GM23338 (cell line): Measurements from ENCODE around the gene THRB. TPM values are rescaled to one million over a fixed set of nuclear protein-coding genes. Genes with fewer than 3 reads are reported as not detected.

ENCODE experiments used
- ATAC-seq: fragments of 200-7000 bp; cut with Tn5 transposase; 3 replicates; pipeline ENCODE4 v1.9.1; 2020
- DNase-seq: peaks from one replicate; pipeline ENCODE4 v3.0.0-alpha.2; 2015; ENCODE audit warnings: low spot score
- H2AFZ ChIP-seq: fragments of 200-600 bp; sonication (generic); 2 replicates; pipeline ENCODE4 v1.8.0; 2016; ENCODE audit warnings: antibody characterized with exemption, mild to moderate bottlenecking, moderate library complexity
- H3F3A ChIP-seq: fragments of 200-600 bp; sonication (generic); replicated peaks from 2 replicates; pipeline ENCODE4 v1.8.0; 2017; ENCODE audit warnings: antibody characterized with exemption, mixed run types, low read depth
- H3K27ac ChIP-seq: fragments of 200-600 bp; sonication (generic); 2 replicates; pipeline ENCODE4 v1.6.1; 2016; ENCODE audit warnings: low read depth
- H3K27me3 ChIP-seq: fragments of 200-600 bp; sonication (generic); 2 replicates; pipeline ENCODE4 v1.8.0; 2016; ENCODE audit warnings: mild to moderate bottlenecking, mixed run types, moderate library complexity; ENCODE audit not compliant: insufficient read depth
- H3K36me3 ChIP-seq: fragments of 200-600 bp; sonication (generic); 2 replicates; pipeline ENCODE4 v1.8.0; 2016; ENCODE audit warnings: mild to moderate bottlenecking; ENCODE audit not compliant: insufficient read depth
- H3K4me1 ChIP-seq: fragments of 200-600 bp; sonication (generic); 2 replicates; pipeline ENCODE4 v1.8.0; 2016; ENCODE audit warnings: mild to moderate bottlenecking, moderate library complexity; ENCODE audit not compliant: insufficient read depth
- H3K4me2 ChIP-seq: fragments of 200-600 bp; sonication (generic); 2 replicates; pipeline ENCODE4 v1.7.1; 2017; ENCODE audit warnings: mixed run types
- H3K4me3 ChIP-seq: fragments of 200-600 bp; sonication (generic); 2 replicates; pipeline ENCODE4 v1.6.1; 2016; ENCODE audit warnings: mixed run types
- H3K79me2 ChIP-seq: fragments of 200-600 bp; sonication (generic); replicated peaks from 2 replicates; pipeline ENCODE4 v1.8.0; 2017; ENCODE audit warnings: mild to moderate bottlenecking; ENCODE audit not compliant: insufficient read depth
- H3K9me2 ChIP-seq: fragments of 200-600 bp; sonication (generic); 2 replicates; pipeline ENCODE4 v1.8.0; 2017; ENCODE audit not compliant: insufficient read depth
- H4K20me1 ChIP-seq: fragments of 200-600 bp; sonication (generic); replicated peaks from 2 replicates; pipeline ENCODE4 v1.8.0; 2017; ENCODE audit warnings: mild to moderate bottlenecking; ENCODE audit not compliant: insufficient read depth
- H3K27ac Mint-ChIP-seq: 2 replicates; pipeline ENCODE4 v1.8.0; 2020; ENCODE audit warnings: inconsistent platforms, mild to moderate bottlenecking, moderate library complexity, mixed read lengths
- H3K27me3 Mint-ChIP-seq: 3 replicates; pipeline ENCODE4 v1.8.0; 2022; ENCODE audit warnings: low read depth, mild to moderate bottlenecking, moderate library complexity, mixed read lengths, inconsistent platforms; ENCODE audit not compliant: insufficient read depth, poor library complexity
- H3K36me3 Mint-ChIP-seq: 3 replicates; pipeline ENCODE4 v1.8.0; 2021; ENCODE audit warnings: low read depth, mild to moderate bottlenecking, inconsistent platforms, moderate library complexity, mixed read lengths
- H3K4me1 Mint-ChIP-seq: 3 replicates; pipeline ENCODE4 v1.8.0; 2020; ENCODE audit warnings: mild to moderate bottlenecking, inconsistent platforms, mixed read lengths
- H3K4me3 Mint-ChIP-seq: 3 replicates; pipeline ENCODE4 v1.8.0; 2021; ENCODE audit warnings: moderate library complexity, mild to moderate bottlenecking, inconsistent platforms, mixed read lengths
- H3K9me3 Mint-ChIP-seq: 3 replicates; pipeline ENCODE4 v1.8.0; 2020; ENCODE audit warnings: moderate library complexity, mild to moderate bottlenecking, inconsistent platforms, mixed read lengths
- CREB1 ChIP-seq: fragments of 250-450 bp; sonication (Bioruptor Pico); IDR thresholded peaks from 2 replicates; pipeline ENCODE4 v1.5.0; 2020; ENCODE audit warnings: low read depth, mild to moderate bottlenecking, moderate library complexity
- CTCF ChIP-seq, 2 experiments: fragments of 200-600 bp in 1 of 2; sonication (generic) in 1 of 2; conservative IDR thresholded peaks; 2 replicates each; pipeline versions ENCODE4 v1.5.1 to v1.6.1; 2016 to 2017; ENCODE audit warnings: antibody characterized with exemption in 2 of 2, low read depth in 2 of 2, mild to moderate bottlenecking in 2 of 2, moderate library complexity in 1 of 2
- EZH2 ChIP-seq: fragments of 200-600 bp; sonication (generic); IDR thresholded peaks from one replicate; pipeline ENCODE4 v1.8.0; 2017; ENCODE audit warnings: antibody characterized with exemption, mild to moderate bottlenecking, low read depth; ENCODE audit not compliant: unreplicated experiment
- EZH2phosphoT487 ChIP-seq: fragments of 200-600 bp; sonication (generic); IDR thresholded peaks from one replicate; pipeline ENCODE4 v1.8.1; 2018; ENCODE audit warnings: antibody characterized with exemption; ENCODE audit not compliant: unreplicated experiment
- NANOG ChIP-seq: IDR thresholded peaks from 2 replicates; pipeline ENCODE4 v1.6.1; 2016; ENCODE audit warnings: antibody characterized with exemption, borderline replicate concordance
- REST ChIP-seq: IDR thresholded peaks from one replicate; pipeline ENCODE4 v1.6.1; 2018; ENCODE audit warnings: antibody characterized with exemption; ENCODE audit not compliant: unreplicated experiment
- STAT1 ChIP-seq: IDR thresholded peaks from one replicate; pipeline ENCODE4 v1.6.1; 2016; ENCODE audit warnings: antibody characterized with exemption; ENCODE audit not compliant: unreplicated experiment
- ZNF331 ChIP-seq: fragments of 250-450 bp; sonication (Bioruptor Pico); IDR thresholded peaks from 2 replicates; pipeline ENCODE4 v1.5.0; 2020; ENCODE audit warnings: low read depth, mild to moderate bottlenecking, moderate library complexity
- polyA plus RNA-seq: library from polyadenylated mRNA; unstranded; fragments of >200 nt; fragmentation: Nextera tagmentation; extraction: Ambion mirVana; gene quantifications from 2 replicates; pipeline ENCODE4 v1.2.1, GENCODE V29; 2016
- total RNA-seq: library from RNA; depleted of rRNA; stranded (reverse); fragments of >200 nt; shearing (Covaris generic); gene quantifications from 2 replicates; pipeline ENCODE4 v1.2.3, GENCODE V29; 2014
- TF ChIP-seq, protein P1 (sequence below): fragments of 250-450 bp; sonication (Bioruptor Pico); IDR thresholded peaks from 2 replicates; pipeline ENCODE4 v1.5.0; 2020; ENCODE audit warnings: mild to moderate bottlenecking, moderate library complexity

Gene THRB
- total and polyA plus RNA-seq, 2 experiments from 2014 or later: 1.7 to 3.2 TPM

- no peak for TF ChIP-seq CREB1
- TF ChIP-seq, protein P1, sequence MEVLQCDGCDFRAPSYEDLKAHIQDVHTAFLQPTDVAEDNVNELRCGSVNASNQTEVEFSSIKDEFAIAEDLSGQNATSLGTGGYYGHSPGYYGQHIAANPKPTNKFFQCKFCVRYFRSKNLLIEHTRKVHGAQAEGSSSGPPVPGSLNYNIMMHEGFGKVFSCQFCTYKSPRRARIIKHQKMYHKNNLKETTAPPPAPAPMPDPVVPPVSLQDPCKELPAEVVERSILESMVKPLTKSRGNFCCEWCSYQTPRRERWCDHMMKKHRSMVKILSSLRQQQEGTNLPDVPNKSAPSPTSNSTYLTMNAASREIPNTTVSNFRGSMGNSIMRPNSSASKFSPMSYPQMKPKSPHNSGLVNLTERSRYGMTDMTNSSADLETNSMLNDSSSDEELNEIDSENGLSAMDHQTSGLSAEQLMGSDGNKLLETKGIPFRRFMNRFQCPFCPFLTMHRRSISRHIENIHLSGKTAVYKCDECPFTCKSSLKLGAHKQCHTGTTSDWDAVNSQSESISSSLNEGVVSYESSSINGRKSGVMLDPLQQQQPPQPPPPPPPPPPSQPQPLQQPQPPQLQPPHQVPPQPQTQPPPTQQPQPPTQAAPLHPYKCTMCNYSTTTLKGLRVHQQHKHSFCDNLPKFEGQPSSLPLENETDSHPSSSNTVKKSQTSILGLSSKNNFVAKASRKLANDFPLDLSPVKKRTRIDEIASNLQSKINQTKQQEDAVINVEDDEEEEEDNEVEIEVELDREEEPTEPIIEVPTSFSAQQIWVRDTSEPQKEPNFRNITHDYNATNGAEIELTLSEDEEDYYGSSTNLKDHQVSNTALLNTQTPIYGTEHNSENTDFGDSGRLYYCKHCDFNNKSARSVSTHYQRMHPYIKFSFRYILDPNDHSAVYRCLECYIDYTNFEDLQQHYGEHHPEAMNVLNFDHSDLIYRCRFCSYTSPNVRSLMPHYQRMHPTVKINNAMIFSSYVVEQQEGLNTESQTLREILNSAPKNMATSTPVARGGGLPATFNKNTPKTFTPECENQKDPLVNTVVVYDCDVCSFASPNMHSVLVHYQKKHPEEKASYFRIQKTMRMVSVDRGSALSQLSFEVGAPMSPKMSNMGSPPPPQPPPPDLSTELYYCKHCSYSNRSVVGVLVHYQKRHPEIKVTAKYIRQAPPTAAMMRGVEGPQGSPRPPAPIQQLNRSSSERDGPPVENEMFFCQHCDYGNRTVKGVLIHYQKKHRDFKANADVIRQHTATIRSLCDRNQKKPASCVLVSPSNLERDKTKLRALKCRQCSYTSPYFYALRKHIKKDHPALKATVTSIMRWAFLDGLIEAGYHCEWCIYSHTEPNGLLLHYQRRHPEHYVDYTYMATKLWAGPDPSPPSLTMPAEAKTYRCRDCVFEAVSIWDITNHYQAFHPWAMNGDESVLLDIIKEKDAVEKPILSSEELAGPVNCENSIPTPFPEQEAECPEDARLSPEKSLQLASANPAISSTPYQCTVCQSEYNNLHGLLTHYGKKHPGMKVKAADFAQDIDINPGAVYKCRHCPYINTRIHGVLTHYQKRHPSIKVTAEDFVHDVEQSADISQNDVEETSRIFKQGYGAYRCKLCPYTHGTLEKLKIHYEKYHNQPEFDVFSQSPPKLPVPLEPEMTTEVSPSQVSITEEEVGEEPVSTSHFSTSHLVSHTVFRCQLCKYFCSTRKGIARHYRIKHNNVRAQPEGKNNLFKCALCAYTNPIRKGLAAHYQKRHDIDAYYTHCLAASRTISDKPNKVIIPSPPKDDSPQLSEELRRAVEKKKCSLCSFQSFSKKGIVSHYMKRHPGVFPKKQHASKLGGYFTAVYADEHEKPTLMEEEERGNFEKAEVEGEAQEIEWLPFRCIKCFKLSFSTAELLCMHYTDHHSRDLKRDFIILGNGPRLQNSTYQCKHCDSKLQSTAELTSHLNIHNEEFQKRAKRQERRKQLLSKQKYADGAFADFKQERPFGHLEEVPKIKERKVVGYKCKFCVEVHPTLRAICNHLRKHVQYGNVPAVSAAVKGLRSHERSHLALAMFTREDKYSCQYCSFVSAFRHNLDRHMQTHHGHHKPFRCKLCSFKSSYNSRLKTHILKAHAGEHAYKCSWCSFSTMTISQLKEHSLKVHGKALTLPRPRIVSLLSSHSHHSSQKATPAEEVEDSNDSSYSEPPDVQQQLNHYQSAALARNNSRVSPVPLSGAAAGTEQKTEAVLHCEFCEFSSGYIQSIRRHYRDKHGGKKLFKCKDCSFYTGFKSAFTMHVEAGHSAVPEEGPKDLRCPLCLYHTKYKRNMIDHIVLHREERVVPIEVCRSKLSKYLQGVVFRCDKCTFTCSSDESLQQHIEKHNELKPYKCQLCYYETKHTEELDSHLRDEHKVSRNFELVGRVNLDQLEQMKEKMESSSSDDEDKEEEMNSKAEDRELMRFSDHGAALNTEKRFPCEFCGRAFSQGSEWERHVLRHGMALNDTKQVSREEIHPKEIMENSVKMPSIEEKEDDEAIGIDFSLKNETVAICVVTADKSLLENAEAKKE (CRISPR knock-in tag): no peak
- TF ChIP-seq STAT1: no peak
- TF ChIP-seq ZNF331: no peak
Measured at GRCh38 chr3:24443476-24443875, 51.2 kb downstream of the THRB start (continued).

GRCh38 chr3:24440760-24441464, 53.7 kb downstream of the THRB start:
- no peak overlapping the region for H3K4me3 ChIP-seq
- no peaks in the 10 kb centered on the region for H3K36me3 Mint-ChIP-seq
- TF ChIP-seq EZH2 (no peak), CTCF (conservative IDR thresholded peaks at IDR 0.05; ENCODE audit: low read depth in 2 of 2) (no peak), REST (no peak), CREB1 (no peak), EZH2phosphoT487 (no peak), NANOG (no peak)
- no peaks in the 10 kb centered on the region for H3K4me1 Mint-ChIP-seq
- DNase-seq: no peak
- H3K36me3 ChIP-seq: no peaks in the 10 kb centered on the region
- H3K9me2 ChIP-seq: no peaks in the 10 kb centered on the region
- H3K4me2 ChIP-seq: no peak overlapping the region
- ATAC-seq: peak; percentile 37; the same call in 2 of the 3 replicates
- no peaks in the 10 kb centered on the region for H3K9me3 Mint-ChIP-seq
- no peaks in the 10 kb centered on the region for H3K27me3 ChIP-seq
- H3K4me1 ChIP-seq: no peaks in the 10 kb centered on the region
- no peaks in the 10 kb centered on the region for H3F3A ChIP-seq
- H3K27ac ChIP-seq: no peak overlapping the region
- H3K4me3 Mint-ChIP-seq: no peak overlapping the region
- H3K79me2 ChIP-seq: no peaks in the 10 kb centered on the region
- H4K20me1 ChIP-seq: no peaks in the 10 kb centered on the region
- peak overlapping the region; percentile 56 for H2AFZ ChIP-seq
- H3K27ac Mint-ChIP-seq: no peak overlapping the region
- H3K27me3 Mint-ChIP-seq: peaks cover 2% of the 10 kb centered on the region
